ENCODE data around the gene UNKL. TPM values are rescaled to one million over a fixed set of nuclear protein-coding genes. Genes with fewer than 3 reads are reported as not detected.

Gene UNKL
- total RNA-seq, 1 experiment from 2014 or later: 32.0 TPM

DNA sequence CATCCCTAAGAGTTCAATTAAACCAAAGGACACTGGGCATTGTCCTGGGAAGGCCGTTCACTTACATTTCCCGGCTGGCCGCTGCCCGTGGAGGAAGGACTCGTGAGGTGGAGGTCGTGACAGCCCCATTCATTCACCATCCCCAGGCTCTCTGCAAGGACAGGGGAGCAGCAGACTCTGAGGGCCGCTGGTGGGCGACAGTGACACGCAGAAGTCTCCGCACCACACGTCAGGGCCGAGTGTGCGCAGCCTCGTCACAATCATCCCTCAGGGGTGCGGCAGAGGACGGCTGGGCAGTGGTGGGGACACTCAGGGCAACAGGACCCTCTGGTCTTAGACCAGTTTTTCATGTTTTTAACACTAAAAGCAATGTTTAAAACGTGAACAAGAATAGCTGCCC is 21.7 kb downstream of the UNKL start:
- Histone ChIP-seq H3K9ac (ENCODE audit: extremely low read depth, insufficient read length, low read length) (no peak overlapping the region), H2BK15ac (ENCODE audit: low read depth, low read length) (no peak overlapping the region), H2BK12ac (ENCODE audit: insufficient read length, low read depth, low read length) (no peak overlapping the region), H4K20me1 (ENCODE audit: control insufficient read depth, insufficient read depth, insufficient read length) (no peaks in the 10 kb centered on the region), H3K79me2 (ENCODE audit: insufficient read depth, low read length) (no peaks in the 10 kb centered on the region), H2BK120ac (ENCODE audit: low read depth, low read length, poor library complexity, severe bottlenecking) (no peak overlapping the region), H4K91ac (ENCODE audit: insufficient read length, low read depth, low read length) (no peak overlapping the region), H4K8ac (replicated peaks; ENCODE audit: insufficient read length, low read depth, low read length) (no peak overlapping the region), H3K27ac (ENCODE audit: insufficient read length, low read depth, low read length) (no peak overlapping the region), H4K5ac (ENCODE audit: insufficient read length, low read depth, low read length) (no peak overlapping the region), H2AFZ (ENCODE audit: low read length) (no peak overlapping the region), H3K18ac (ENCODE audit: insufficient read length, low read depth, low read length) (no peak overlapping the region), H3K56ac (ENCODE audit: insufficient read length, low read depth, low read length) (no peak overlapping the region), H3K23me2 (ENCODE audit: insufficient read length, low read depth, low read length, poor library complexity, severe bottlenecking) (no peaks in the 10 kb centered on the region), H3K4me2 (ENCODE audit: insufficient read depth, insufficient read length, low read length) (no peak overlapping the region), H3T11ph (ENCODE audit: low read length) (no peak overlapping the region), H3K4ac (ENCODE audit: low read depth, low read length) (no peak overlapping the region), H2BK5ac (ENCODE audit: insufficient read length, low read length) (no peak overlapping the region), H3K4me1 (ENCODE audit: insufficient read depth, low read length) (no peaks in the 10 kb centered on the region), H3K27me3 (ENCODE audit: insufficient read depth, low read length) (no peaks in the 10 kb centered on the region), H3K23ac (ENCODE audit: insufficient read length, low read depth, low read length) (no peak overlapping the region), H3K79me1 (ENCODE audit: insufficient read depth, low read depth, low read length, poor library complexity, severe bottlenecking) (no peaks in the 10 kb centered on the region), H3K14ac (ENCODE audit: insufficient read depth, low read length) (no peak overlapping the region), H3K9me3 (ENCODE audit: control insufficient read depth, low read depth, low read length) (no peaks in the 10 kb centered on the region), H2BK20ac (ENCODE audit: low read depth, low read length, poor library complexity, severe bottlenecking) (no peak overlapping the region), H2AK5ac (ENCODE audit: insufficient read length, low read length) (no peak overlapping the region)
- TF ChIP-seq, protein P1, sequence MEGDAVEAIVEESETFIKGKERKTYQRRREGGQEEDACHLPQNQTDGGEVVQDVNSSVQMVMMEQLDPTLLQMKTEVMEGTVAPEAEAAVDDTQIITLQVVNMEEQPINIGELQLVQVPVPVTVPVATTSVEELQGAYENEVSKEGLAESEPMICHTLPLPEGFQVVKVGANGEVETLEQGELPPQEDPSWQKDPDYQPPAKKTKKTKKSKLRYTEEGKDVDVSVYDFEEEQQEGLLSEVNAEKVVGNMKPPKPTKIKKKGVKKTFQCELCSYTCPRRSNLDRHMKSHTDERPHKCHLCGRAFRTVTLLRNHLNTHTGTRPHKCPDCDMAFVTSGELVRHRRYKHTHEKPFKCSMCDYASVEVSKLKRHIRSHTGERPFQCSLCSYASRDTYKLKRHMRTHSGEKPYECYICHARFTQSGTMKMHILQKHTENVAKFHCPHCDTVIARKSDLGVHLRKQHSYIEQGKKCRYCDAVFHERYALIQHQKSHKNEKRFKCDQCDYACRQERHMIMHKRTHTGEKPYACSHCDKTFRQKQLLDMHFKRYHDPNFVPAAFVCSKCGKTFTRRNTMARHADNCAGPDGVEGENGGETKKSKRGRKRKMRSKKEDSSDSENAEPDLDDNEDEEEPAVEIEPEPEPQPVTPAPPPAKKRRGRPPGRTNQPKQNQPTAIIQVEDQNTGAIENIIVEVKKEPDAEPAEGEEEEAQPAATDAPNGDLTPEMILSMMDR (conservative IDR thresholded peaks at IDR 0.05): no peak
- no CpG with 5 or more reads among the region's 17 CpGs for WGBS (ENCODE audit: extremely low coverage, insufficient read length, low lambda C conversion rate)
- Mint-ChIP-seq H3K36me3 (ENCODE audit: insufficient read depth in 1 of 3, low read depth in 3 of 3) (peaks cover 2 to 24% (median 23%) of the 10 kb centered on the region in 3 experiments; a peak in 4 of 7 replicates), H3K4me3 (no peak overlapping the region), H3K9me3 (no peaks in the 10 kb centered on the region), H3K27me3 (ENCODE audit: low read depth) (no peaks in the 10 kb centered on the region), H3K4me1 (no peaks in the 10 kb centered on the region), H3K27ac (no peak overlapping the region)
- DNase-seq: no peak
